ENCODE measurements around the gene TBCD. TPM values are rescaled to one million over a fixed set of nuclear protein-coding genes. Genes with fewer than 3 reads are reported as not detected.

Gene TBCD
- total and polyA plus RNA-seq, 9 of the 15 experiments (the other 6 are each of a cell fraction or from before 2014, with no cell fraction given): 8.9 to 98.5 (median 28.0) TPM

DNA sequence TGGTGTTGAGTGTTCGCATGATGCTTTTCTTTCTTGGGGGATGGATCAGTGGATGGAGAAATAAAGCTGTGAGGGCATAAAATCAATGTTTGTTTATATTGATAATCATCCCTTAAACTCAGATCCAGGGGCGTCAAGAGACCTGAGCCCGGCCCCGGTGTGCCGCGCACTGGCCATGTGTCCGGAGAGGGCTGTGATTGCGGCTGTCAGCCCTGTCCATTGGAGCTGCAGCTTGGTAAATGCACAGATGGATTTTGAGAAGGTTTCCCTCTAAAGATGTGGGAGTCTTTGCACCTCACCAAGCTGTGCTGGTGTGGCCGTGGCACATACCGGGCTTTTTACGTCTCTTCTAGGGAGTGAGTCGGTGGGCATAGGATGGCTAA, 109.5 kb downstream of the TBCD start:
- Histone ChIP-seq H3K4me1 (replicated peaks in 1 of 2; ENCODE audit: control insufficient read depth in 2 of 2, insufficient read depth in 2 of 2, low read length in 2 of 2) (peaks cover 39 to 71% of the 10 kb centered on the region in 2 experiments), H3K36me3 (ENCODE audit: control insufficient read depth, insufficient read depth, low read length) (no peaks in the 10 kb centered on the region; the same call in 2 of the 3 replicates), H3K9me3 (replicated peaks; ENCODE audit: control insufficient read depth, insufficient read depth, low read depth, low read length) (no peaks in the 10 kb centered on the region), H2AFZ (ENCODE audit: low read depth, low read length) (no peak overlapping the region), H3K9me1 (ENCODE audit: control insufficient read depth, insufficient read depth, low read length) (peaks cover 5% of the 10 kb centered on the region), H3K4me3 (no peak overlapping the region), H3K79me2 (ENCODE audit: control insufficient read depth, insufficient read depth, low read length) (peaks cover 34% of the 10 kb centered on the region; the same call in 2 of the 3 replicates), H3K9ac (ENCODE audit: insufficient read depth in 1 of 2, low read depth in 2 of 2, low read length in 2 of 2) (no peak overlapping the region), H4K20me1 (replicated peaks; ENCODE audit: control insufficient read depth, insufficient read depth, low read length) (no peaks in the 10 kb centered on the region), H3K4me2 (ENCODE audit: insufficient read depth, low read length) (no peak overlapping the region), H3K27ac (ENCODE audit: extremely low read depth, low read depth, low read length) (no peak overlapping the region), H3K27me3 (ENCODE audit: control insufficient read depth in 2 of 2, insufficient read depth in 2 of 2, low read length in 2 of 2) (no peaks in the 10 kb centered on the region)
- TF ChIP-seq ZNF766 (CRISPR knock-in tag; conservative IDR thresholded peaks at IDR 0.05) (no peak), MYBL2 (IDR thresholded peaks at IDR 0.05; ENCODE audit: low read depth) (no peak), MYBL2 (CRISPR knock-in tag; IDR thresholded peaks at IDR 0.05; ENCODE audit: borderline replicate concordance) (no peak), HNRNPLL (IDR thresholded peaks at IDR 0.05; ENCODE audit: low read depth, low read length, poor library complexity, severe bottlenecking) (no peak), CCAR2 (IDR thresholded peaks at IDR 0.05; ENCODE audit: low read depth, low read length) (no peak), CHD1 (IDR thresholded peaks at IDR 0.05; ENCODE audit: low read length) (no peak), HNRNPH1 (optimal IDR thresholded peaks at IDR 0.05; ENCODE audit: low read depth, low read length) (no peak), PHF21A (IDR thresholded peaks at IDR 0.05; ENCODE audit: borderline replicate concordance, low read depth) (no peak)
- ATAC-seq (no peak), DNase-seq (ENCODE audit: extremely low read depth in 1 of 4, low spot score in 3 of 4) (no peak), FAIRE-seq (no peak)
- BruUV-seq (replicated peaks): no TSS peak
- in situ Hi-C loops (cut with MboI) (no loop called here), intact Hi-C loops (cut with micrococcal nuclease) (no loop called here)
- WGBS (ENCODE audit: insufficient coverage, low coverage, missing lambda C conversion rate): 96% methylated on average over 11 of the region's 12 CpGs
- ChIA-PET CTCF (ENCODE audit: low intra/inter-chr PET ratio) (no interaction called here), POLR2A (interaction anchor here (0.6 to 0.8 kb wide), 3 partner anchors 11 to 360 kb away, joined by 3 read pairs; no protein-coding TSS in a partner anchor)
